ENCODE results near the gene CD58.

The CD58 gene

DNA sequence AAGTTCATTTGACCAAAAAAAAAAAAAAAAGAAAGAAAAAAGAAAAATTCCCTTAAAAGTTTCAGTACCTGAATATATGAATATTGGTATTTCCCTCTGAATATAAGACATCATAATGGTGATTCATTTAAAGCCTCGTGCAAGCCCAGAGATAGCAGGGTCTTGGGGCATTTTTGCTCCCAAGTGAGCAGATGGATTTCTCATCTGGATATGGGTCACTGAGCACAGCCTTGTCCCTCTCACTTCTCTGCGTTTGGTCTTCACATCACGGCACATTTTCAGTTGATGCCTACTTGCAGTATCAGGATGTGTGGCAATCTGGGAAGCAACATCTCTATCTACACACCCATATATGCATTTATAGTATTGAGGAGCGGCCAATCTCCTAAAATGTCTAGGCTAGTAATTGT is 12.7 kb downstream of the CD58 start:
- Histone ChIP-seq H3K36me3 (no peaks in the 10 kb centered on the region), H3K9me3 (ENCODE audit: severe bottlenecking) (no peaks in the 10 kb centered on the region), H3K27ac (no peak overlapping the region), H3K27me3 (ENCODE audit: insufficient read depth, low read depth, severe bottlenecking) (no peaks in the 10 kb centered on the region), H3K4me3 (ENCODE audit: low read depth, low read length) (no peak overlapping the region)
- no peak for DNase-seq
- TF ChIP-seq, protein P1, sequence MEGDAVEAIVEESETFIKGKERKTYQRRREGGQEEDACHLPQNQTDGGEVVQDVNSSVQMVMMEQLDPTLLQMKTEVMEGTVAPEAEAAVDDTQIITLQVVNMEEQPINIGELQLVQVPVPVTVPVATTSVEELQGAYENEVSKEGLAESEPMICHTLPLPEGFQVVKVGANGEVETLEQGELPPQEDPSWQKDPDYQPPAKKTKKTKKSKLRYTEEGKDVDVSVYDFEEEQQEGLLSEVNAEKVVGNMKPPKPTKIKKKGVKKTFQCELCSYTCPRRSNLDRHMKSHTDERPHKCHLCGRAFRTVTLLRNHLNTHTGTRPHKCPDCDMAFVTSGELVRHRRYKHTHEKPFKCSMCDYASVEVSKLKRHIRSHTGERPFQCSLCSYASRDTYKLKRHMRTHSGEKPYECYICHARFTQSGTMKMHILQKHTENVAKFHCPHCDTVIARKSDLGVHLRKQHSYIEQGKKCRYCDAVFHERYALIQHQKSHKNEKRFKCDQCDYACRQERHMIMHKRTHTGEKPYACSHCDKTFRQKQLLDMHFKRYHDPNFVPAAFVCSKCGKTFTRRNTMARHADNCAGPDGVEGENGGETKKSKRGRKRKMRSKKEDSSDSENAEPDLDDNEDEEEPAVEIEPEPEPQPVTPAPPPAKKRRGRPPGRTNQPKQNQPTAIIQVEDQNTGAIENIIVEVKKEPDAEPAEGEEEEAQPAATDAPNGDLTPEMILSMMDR (IDR thresholded peaks at IDR 0.05; ENCODE audit: low read depth, low read length), result no peak

DNA sequence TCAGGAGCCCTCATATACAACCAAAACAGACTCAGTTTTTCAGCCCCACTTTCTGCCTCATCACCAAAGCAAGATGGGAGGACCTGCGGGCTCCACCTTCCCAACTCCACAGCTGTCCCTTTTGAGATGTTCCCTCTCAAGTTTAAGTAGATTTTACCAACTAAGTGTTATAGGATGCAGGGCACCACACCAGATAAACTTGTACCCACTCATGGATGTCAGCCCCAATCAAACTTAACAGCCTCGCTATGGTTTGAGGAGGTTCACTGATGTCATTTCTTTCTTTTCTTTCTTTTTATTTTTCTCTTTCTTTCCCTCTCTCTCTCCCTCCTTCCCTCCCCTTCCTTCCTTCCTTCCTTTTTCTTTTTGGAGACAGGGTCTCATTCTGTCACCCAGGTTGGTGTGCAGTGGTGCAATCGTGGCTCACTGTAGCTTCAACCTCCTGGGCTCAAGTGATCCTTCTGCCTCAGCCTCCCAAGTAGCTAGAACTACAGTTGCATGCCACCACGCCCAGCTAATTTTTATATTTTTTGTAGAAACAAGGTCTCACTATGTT is 13.4 kb downstream of the CD58 start:
- TF ChIP-seq, protein P1 (IDR thresholded peaks at IDR 0.05; ENCODE audit: low read depth, low read length), result no peak
- DNase-seq, result no peak
- no peak overlapping the region for H3K27ac ChIP-seq
- H3K36me3 ChIP-seq, result no peaks in the 10 kb centered on the region
- H3K27me3 ChIP-seq (ENCODE audit: insufficient read depth, low read depth, severe bottlenecking), result no peaks in the 10 kb centered on the region
- no peak overlapping the region for H3K4me3 ChIP-seq (ENCODE audit: low read depth, low read length)
- H3K9me3 ChIP-seq (ENCODE audit: severe bottlenecking), result no peaks in the 10 kb centered on the region

DNA sequence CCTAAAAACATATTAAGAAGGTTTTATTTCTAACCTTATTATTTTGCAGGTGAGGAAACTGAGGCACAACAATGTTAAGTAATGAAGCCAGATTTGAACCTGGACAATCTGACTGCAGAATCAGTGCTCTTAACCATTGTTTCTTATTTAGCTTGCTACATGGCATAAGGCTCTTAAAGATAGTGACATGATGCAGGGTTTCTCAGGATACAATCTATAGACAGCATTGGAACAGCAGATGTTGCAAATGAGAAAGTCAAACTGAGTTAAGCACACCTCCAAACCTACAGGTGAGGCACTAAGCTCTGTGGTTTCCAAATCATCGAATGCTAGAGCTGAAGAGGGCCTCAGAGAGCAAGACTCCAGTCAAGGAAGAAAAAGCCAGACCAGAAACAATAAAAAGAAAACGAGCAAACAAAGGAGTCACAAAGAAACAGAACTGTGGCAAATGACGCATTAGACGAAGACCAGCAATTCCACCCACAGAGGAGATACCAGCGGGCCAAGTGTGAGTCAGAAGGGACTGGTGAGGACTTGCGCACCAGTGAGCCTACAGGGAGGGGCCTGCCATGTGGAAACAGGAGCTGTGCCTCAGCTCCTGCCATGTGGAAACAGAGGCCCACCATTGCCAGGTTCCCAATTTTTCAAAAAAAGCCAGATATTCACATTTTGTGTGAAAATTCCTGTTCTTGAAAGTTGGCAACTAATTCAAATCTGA is 14.4 kb downstream of the CD58 start:
- no peak for DNase-seq
- Histone ChIP-seq H3K9me3 (ENCODE audit: severe bottlenecking) (no peaks in the 10 kb centered on the region), H3K27me3 (ENCODE audit: insufficient read depth, low read depth, severe bottlenecking) (no peaks in the 10 kb centered on the region), H3K4me3 (ENCODE audit: low read depth, low read length) (no peak overlapping the region), H3K36me3 (no peaks in the 10 kb centered on the region), H3K27ac (no peak overlapping the region)
- TF ChIP-seq, protein P1 (IDR thresholded peaks at IDR 0.05; ENCODE audit: low read depth, low read length), result no peak

DNA sequence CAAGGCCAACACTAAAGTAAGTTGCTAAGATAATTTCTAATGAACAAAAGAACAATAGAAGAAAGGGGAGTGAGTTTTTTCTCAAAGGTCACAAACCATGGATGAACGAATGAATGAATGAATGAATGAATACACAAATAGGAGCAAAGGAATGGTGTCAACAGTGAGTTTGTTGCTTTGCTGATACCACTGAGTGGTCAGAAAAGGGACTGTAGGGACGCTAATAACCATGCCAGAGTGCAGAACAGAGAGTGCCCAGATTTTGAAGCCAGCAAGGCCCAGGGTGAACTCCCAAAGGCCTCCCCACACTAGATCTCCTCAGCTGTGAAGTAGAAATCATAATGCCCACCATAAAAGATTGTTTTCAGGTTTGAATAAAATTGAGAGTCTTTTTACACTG is 15.9 kb downstream of the CD58 start:
- Histone ChIP-seq H3K9me3 (ENCODE audit: severe bottlenecking) (no peaks in the 10 kb centered on the region), H3K36me3 (no peaks in the 10 kb centered on the region), H3K27me3 (ENCODE audit: insufficient read depth, low read depth, severe bottlenecking) (no peaks in the 10 kb centered on the region), H3K27ac (no peak overlapping the region), H3K4me3 (ENCODE audit: low read depth, low read length) (no peak overlapping the region)
- DNase-seq, result no peak
- TF ChIP-seq, protein P1 (IDR thresholded peaks at IDR 0.05; ENCODE audit: low read depth, low read length), result no peak

DNA sequence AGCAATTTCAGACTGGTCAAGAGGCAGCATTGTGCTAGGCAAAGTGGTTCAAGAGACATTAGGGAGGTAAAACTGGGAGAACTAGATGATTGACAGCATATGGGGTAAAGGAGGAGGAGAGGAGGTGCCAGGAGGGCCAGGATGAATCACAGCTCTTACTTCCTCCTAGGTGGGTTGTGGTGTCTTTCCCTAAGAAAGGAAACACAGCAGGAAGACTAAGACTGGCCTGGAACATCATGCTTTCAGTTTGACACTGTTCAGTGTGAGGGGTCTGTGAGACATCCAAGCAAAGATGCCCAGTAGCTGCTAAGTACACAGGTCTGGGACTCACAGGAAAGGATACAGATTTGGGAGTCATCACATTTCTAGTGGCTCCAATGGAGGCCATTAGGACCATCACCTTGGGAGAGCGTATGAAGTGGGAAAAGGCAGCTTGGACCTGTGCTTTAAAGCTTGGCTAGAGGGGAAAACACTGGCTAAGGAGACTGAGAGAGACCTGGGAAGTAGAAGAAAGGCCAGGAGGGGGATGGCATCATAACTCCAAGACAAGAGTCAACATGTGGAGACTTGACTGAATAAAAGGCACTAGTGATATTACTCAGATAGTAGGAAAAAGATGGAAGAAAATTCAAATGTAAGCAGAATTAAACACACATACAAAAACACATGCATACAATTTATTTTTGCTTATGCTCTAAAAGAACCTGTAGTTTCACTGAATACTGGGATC is 17.3 kb downstream of the CD58 start:
- Histone ChIP-seq H3K27me3 (ENCODE audit: insufficient read depth, low read depth, severe bottlenecking) (no peaks in the 10 kb centered on the region), H3K9me3 (ENCODE audit: severe bottlenecking) (no peaks in the 10 kb centered on the region), H3K4me3 (ENCODE audit: low read depth, low read length) (no peak overlapping the region), H3K36me3 (no peaks in the 10 kb centered on the region), H3K27ac (no peak overlapping the region)
- TF ChIP-seq, protein P1 (IDR thresholded peaks at IDR 0.05; ENCODE audit: low read depth, low read length), result no peak
- no peak for DNase-seq
